ENCODE measurements around the gene MYO5A. TPM values are rescaled to one million over a fixed set of nuclear protein-coding genes. Genes with fewer than 3 reads are reported as not detected.

MYO5A gene
- polyA plus RNA-seq, 3 donors, result 6.9 to 33.5 (median 16.6) TPM

DNA sequence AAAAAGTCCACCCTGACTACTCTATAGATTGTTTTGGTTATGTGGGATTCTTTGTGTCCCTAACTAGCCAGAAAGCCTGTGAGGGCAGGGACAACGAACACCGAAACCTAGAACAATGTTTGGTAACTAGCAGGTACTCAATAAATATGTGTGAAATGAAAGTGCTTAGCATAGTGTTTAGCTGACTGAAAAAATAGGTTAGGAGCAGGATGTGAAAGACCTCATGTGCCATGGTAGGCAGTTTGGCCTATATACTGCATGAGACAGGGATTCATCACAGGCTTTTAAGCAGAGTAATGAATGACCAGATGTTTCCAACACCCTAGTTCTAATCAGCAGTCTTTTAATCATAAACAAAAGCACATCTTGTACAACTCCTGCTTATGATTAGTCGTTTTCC is 64.2 kb downstream of the MYO5A start:
- intact Hi-C loops (cut with micrococcal nuclease), result no loop called here
- H3K9me3 Mint-ChIP-seq, result peaks cover 1 to 8% (median 6%) of the 10 kb centered on the region in 7 donors
- Histone ChIP-seq H2AFZ (ENCODE audit: insufficient read depth, low read depth, low read length, poor library complexity, severe bottlenecking) (no peak overlapping the region), H3K36me3 (replicated peaks in 1 of 2; ENCODE audit: control insufficient read depth in 1 of 2, insufficient read depth in 2 of 2, low read length in 2 of 2) (no peaks in the 10 kb centered on the region), H3K4me3 (replicated peaks in 1 of 3; ENCODE audit: low read depth in 2 of 3, low read length in 3 of 3) (no peak overlapping the region), H3K4me1 (ENCODE audit: control insufficient read depth in 1 of 2, insufficient read depth in 2 of 2, low read length in 2 of 2) (peaks cover 25 to 48% of the 10 kb centered on the region in 2 donors), H3K27me3 (ENCODE audit: control insufficient read depth in 2 of 2, insufficient read depth in 2 of 2, low read length in 2 of 2) (no peaks in the 10 kb centered on the region), H3K79me2 (ENCODE audit: insufficient read depth, low read length) (peaks cover 89% of the 10 kb centered on the region), H3K4me2 (replicated peaks; ENCODE audit: extremely low read depth, low read length, poor library complexity, severe bottlenecking) (no peak overlapping the region), H3K9me3 (replicated peaks in 1 of 2; ENCODE audit: control insufficient read depth in 1 of 2, insufficient read depth in 1 of 2, low read length in 2 of 2) (no peaks in the 10 kb centered on the region), H3K9ac (ENCODE audit: insufficient read depth, low read length, poor library complexity, severe bottlenecking) (no peak overlapping the region), H3K27ac (ENCODE audit: low read depth in 1 of 2, low read length in 2 of 2) (peak overlapping the region in 1 of 2 donors; percentile 78), H4K20me1 (ENCODE audit: insufficient read depth, low read length) (peaks cover 85% of the 10 kb centered on the region)
- no peak overlapping the region for H3K4me3 Mint-ChIP-seq
- H3K36me3 Mint-ChIP-seq, result peaks cover 10 to 16% of the 10 kb centered on the region in 2 donors
- peak overlapping the region in 2 of 7 donors; percentile 11 to 63 for H3K27ac Mint-ChIP-seq
- no peak for DNase-seq
- WGBS (ENCODE audit: insufficient coverage), result 100% methylated on average over 2 of the region's 3 CpGs
- no peak for TF ChIP-seq CTCF (IDR thresholded peaks at IDR 0.05)
- peaks cover 50% of the 10 kb centered on the region for H3K4me1 Mint-ChIP-seq
- peaks cover 0 to 1% (median 0%) of the 10 kb centered on the region in 3 donors for H3K27me3 Mint-ChIP-seq (ENCODE audit: low read depth in 3 of 3)

DNA sequence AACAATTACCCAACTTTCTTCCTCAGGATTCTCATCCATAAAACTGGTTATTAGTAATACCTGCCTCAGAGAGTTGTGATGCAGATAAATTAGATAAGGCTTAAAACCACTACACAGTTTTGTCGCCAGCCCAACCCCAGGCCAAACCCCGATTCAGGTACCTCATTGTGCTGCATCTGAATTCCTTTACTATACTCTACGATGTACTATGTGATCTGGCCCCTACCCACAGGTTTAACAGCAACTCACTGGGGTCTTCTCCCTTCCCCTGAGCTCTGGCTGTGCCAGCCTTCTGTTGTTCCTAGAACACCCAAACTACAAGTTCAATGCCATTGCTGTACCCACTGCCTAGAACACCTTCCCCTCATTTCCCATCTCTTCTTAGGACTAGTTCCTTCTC is 64.6 kb downstream of the MYO5A start:
- H2AFZ ChIP-seq (ENCODE audit: insufficient read depth, low read depth, low read length, poor library complexity, severe bottlenecking), result no peak overlapping the region
- DNase-seq, result no peak
- peaks cover 1 to 9% (median 6%) of the 10 kb centered on the region in 7 donors for H3K9me3 Mint-ChIP-seq

More for the DNA sequence above, 64.6 kb downstream of the MYO5A start:
- Histone ChIP-seq H3K4me1 (ENCODE audit: control insufficient read depth in 1 of 2, insufficient read depth in 2 of 2, low read length in 2 of 2) (peaks cover 25 to 48% of the 10 kb centered on the region in 2 donors), H3K36me3 (replicated peaks in 1 of 2; ENCODE audit: control insufficient read depth in 1 of 2, insufficient read depth in 2 of 2, low read length in 2 of 2) (no peaks in the 10 kb centered on the region), H4K20me1 (ENCODE audit: insufficient read depth, low read length) (peaks cover 80% of the 10 kb centered on the region), H3K79me2 (ENCODE audit: insufficient read depth, low read length) (peaks cover 84% of the 10 kb centered on the region), H3K9me3 (replicated peaks in 1 of 2; ENCODE audit: control insufficient read depth in 1 of 2, insufficient read depth in 1 of 2, low read length in 2 of 2) (no peaks in the 10 kb centered on the region), H3K9ac (ENCODE audit: insufficient read depth, low read length, poor library complexity, severe bottlenecking) (no peak overlapping the region), H3K4me3 (replicated peaks in 1 of 3; ENCODE audit: low read depth in 2 of 3, low read length in 3 of 3) (no peak overlapping the region), H3K27me3 (ENCODE audit: control insufficient read depth in 2 of 2, insufficient read depth in 2 of 2, low read length in 2 of 2) (no peaks in the 10 kb centered on the region), H3K4me2 (replicated peaks; ENCODE audit: extremely low read depth, low read length, poor library complexity, severe bottlenecking) (no peak overlapping the region), H3K27ac (ENCODE audit: low read depth in 1 of 2, low read length in 2 of 2) (peak overlapping the region in 1 of 2 donors; percentile 78)
- no peak overlapping the region for H3K4me3 Mint-ChIP-seq
- peaks cover 13 to 20% of the 10 kb centered on the region in 2 donors for H3K36me3 Mint-ChIP-seq
- intact Hi-C loops (cut with micrococcal nuclease), result no loop called here
- WGBS (ENCODE audit: insufficient coverage), result 82% methylated on average over 2 of the region's 3 CpGs
- H3K27ac Mint-ChIP-seq, result peak overlapping the region in 1 of 7 donors; percentile 63
- no peak for TF ChIP-seq CTCF (IDR thresholded peaks at IDR 0.05)
- H3K4me1 Mint-ChIP-seq, result peaks cover 50% of the 10 kb centered on the region
- no peaks in the 10 kb centered on the region for H3K27me3 Mint-ChIP-seq (ENCODE audit: low read depth in 3 of 3)
